ENCODE data around the gene SMARCE1.

SMARCE1 gene

GRCh38 chr17:40646791-40647623 lies 611 bp downstream of the SMARCE1 start:
- in situ Hi-C loops (cut with HindIII; ENCODE audit: low sequenced_read_pairs): no loop called here

GRCh38 chr17:40645943-40646342 lies 1.7 kb downstream of the SMARCE1 start:
- in situ Hi-C loops (cut with HindIII; ENCODE audit: low sequenced_read_pairs): no loop called here

- in situ Hi-C loops (cut with HindIII; ENCODE audit: low sequenced_read_pairs): no loop called here
Measured at GRCh38 chr17:40645291-40645690, 2.3 kb downstream of the SMARCE1 start.

GRCh38 chr17:40637931-40638330 lies 9.7 kb downstream of the SMARCE1 start:
- in situ Hi-C loops (cut with HindIII; ENCODE audit: low sequenced_read_pairs): no loop called here

- in situ Hi-C loops (cut with HindIII; ENCODE audit: low sequenced_read_pairs): no loop called here
Measured at GRCh38 chr17:40633871-40634270, 13.7 kb downstream of the SMARCE1 start.

GRCh38 chr17:40632216-40632615 lies 15.4 kb downstream of the SMARCE1 start:
- in situ Hi-C loops (cut with HindIII; ENCODE audit: low sequenced_read_pairs): no loop called here

- in situ Hi-C loops (cut with HindIII; ENCODE audit: low sequenced_read_pairs): no loop called here
Measured at GRCh38 chr17:40629842-40630241, 17.8 kb downstream of the SMARCE1 start.

GRCh38 chr17:40625311-40625710 lies 22.3 kb downstream of the SMARCE1 start:
- in situ Hi-C loops (cut with HindIII; ENCODE audit: low sequenced_read_pairs): no loop called here

GRCh38 chr17:40623419-40624210 lies 24.0 kb downstream of the SMARCE1 start:
- in situ Hi-C loops (cut with HindIII; ENCODE audit: low sequenced_read_pairs): no loop called here

- in situ Hi-C loops (cut with HindIII; ENCODE audit: low sequenced_read_pairs): no loop called here
Measured at GRCh38 chr17:40622509-40622928, 25.1 kb downstream of the SMARCE1 start.

- in situ Hi-C loops (cut with HindIII; ENCODE audit: low sequenced_read_pairs): no loop called here
Measured at GRCh38 chr17:40621578-40621977, 26.0 kb downstream of the SMARCE1 start.

GRCh38 chr17:40621019-40621418 lies 26.6 kb downstream of the SMARCE1 start:
- in situ Hi-C loops (cut with HindIII; ENCODE audit: low sequenced_read_pairs): no loop called here

- in situ Hi-C loops (cut with HindIII; ENCODE audit: low sequenced_read_pairs): no loop called here
Measured at GRCh38 chr17:40618754-40619625, 28.6 kb downstream of the SMARCE1 start.

- in situ Hi-C loops (cut with HindIII; ENCODE audit: low sequenced_read_pairs): no loop called here
Measured at GRCh38 chr17:40617678-40618240, 29.9 kb downstream of the SMARCE1 start.

- in situ Hi-C loops (cut with HindIII; ENCODE audit: low sequenced_read_pairs): no loop called here
Measured at GRCh38 chr17:40616592-40616991, 31.0 kb downstream of the SMARCE1 start.

- in situ Hi-C loops (cut with HindIII; ENCODE audit: low sequenced_read_pairs): no loop called here
Measured at GRCh38 chr17:40615841-40616476, 31.7 kb downstream of the SMARCE1 start.

- in situ Hi-C loops (cut with HindIII; ENCODE audit: low sequenced_read_pairs): no loop called here
Measured at GRCh38 chr17:40615068-40615840, 32.4 kb downstream of the SMARCE1 start.

- in situ Hi-C loops (cut with HindIII; ENCODE audit: low sequenced_read_pairs): no loop called here
Measured at GRCh38 chr17:40614431-40615067, 33.1 kb downstream of the SMARCE1 start.

Data from DLD1 (cell line).